HepG2 (cell line): ENCODE results near the gene UBE4A. TPM values are rescaled to one million over a fixed set of nuclear protein-coding genes. Genes with fewer than 3 reads are reported as not detected.

Source experiments
- ATAC-seq: fragments of 200-7000 bp; cut with Tn5 transposase; 3 replicates; pipeline ENCODE4 v1.9.1; 2020; ENCODE audit warnings: mild to moderate bottlenecking, moderate library complexity
- Bru-seq: library from RNA; stranded (reverse); fragments of 400-500 nt; gene quantifications from one replicate; lab custom pipeline; 2021; lab: Mats Ljungman, UMichigan
- BruChase-seq, 2 experiments: library from RNA; stranded (reverse); fragments of 400-500 nt; gene quantifications; one replicate each; lab custom pipeline; 2021; lab: Mats Ljungman, UMichigan
- BruUV-seq: library from RNA; stranded (reverse); fragments of 400-500 nt; replicated peaks from 2 replicates; lab custom pipeline; 2021; lab: Mats Ljungman, UMichigan
- CTCF ChIA-PET: fragments of 300-600 bp; formaldehyde crosslinking; extraction: SDS; loops from one replicate; lab custom pipeline; 2021; ENCODE audit warnings: low total read pairs, inconsistent platforms, low intra/inter-chr PET ratio; lab: Yijun Ruan, JAX
- POLR2A ChIA-PET: fragments of 350-600 bp; sonication (Branson Sonifier 250); formaldehyde crosslinking; loops from one replicate; lab custom pipeline; 2020; ENCODE audit warnings: antibody characterized with exemption, inconsistent platforms; lab: Yijun Ruan, JAX
- DNase-seq: peaks from one replicate; pipeline ENCODE4 v3.0.0-alpha.2; 2015; ENCODE audit warnings: low spot score
- FAIRE-seq: peaks from 3 replicates; lab custom pipeline; 2011; peaks lifted over from hg19 to GRCh38; lab: Jason Lieb, UNC
- H2AFZ ChIP-seq: one replicate; pipeline ENCODE4 v1.6.1; 2011; ENCODE audit warnings: low read length, inconsistent platforms
- H3K27ac ChIP-seq: fragments of 300-600 bp; 3 replicates; pipeline ENCODE4 v1.8.0; 2011; ENCODE audit warnings: mixed run types, mild to moderate bottlenecking, mixed read lengths, low read length, inconsistent platforms; ENCODE audit not compliant: insufficient read depth; ENCODE audit errors: extremely low read length
- H3K27me3 ChIP-seq, 2 experiments: fragments of 200-600 bp in 1 of 2; 2 replicates in 1 of 2; 3 replicates in 1 of 2; pipeline versions ENCODE4 v1.6.0 to v1.8.0; 2011; ENCODE audit warnings: low read length in 2 of 2, mild to moderate bottlenecking in 2 of 2, moderate library complexity in 2 of 2, inconsistent platforms in 1 of 2; ENCODE audit not compliant: insufficient read depth in 2 of 2, control insufficient read depth in 1 of 2
- H3K36me3 ChIP-seq, 2 experiments: fragments of 200-600 bp in 1 of 2; replicated peaks in 1 of 2; 2 replicates in 1 of 2; 3 replicates in 1 of 2; pipeline versions ENCODE4 v1.5.1 to v1.8.0; 2011; ENCODE audit warnings: low read length in 2 of 2, inconsistent platforms in 1 of 2; ENCODE audit not compliant: insufficient read depth in 2 of 2, control insufficient read depth in 1 of 2
- H3K4me1 ChIP-seq: 2 replicates; pipeline ENCODE4 v1.5.1; 2012; ENCODE audit warnings: low read length, inconsistent platforms; ENCODE audit not compliant: insufficient read depth
- H3K4me2 ChIP-seq: 2 replicates; pipeline ENCODE4 v1.6.0; 2011; ENCODE audit warnings: low read depth, low read length, inconsistent platforms
- H3K4me3 ChIP-seq, 3 experiments: fragments of 200-600 bp in 1 of 3; sonication (generic), shearing (Covaris generic) in 1 of 3; replicated peaks in 1 of 3; 2 replicates each; pipeline ENCODE4 v1.5.1; 2011 to 2016; ENCODE audit warnings: low read length in 3 of 3, inconsistent platforms in 2 of 3, low read depth in 2 of 3, mild to moderate bottlenecking in 2 of 3, control low read depth in 1 of 3, mixed read lengths in 1 of 3; ENCODE audit not compliant: insufficient read depth in 1 of 3
- H3K79me2 ChIP-seq: one replicate; pipeline ENCODE4 v1.6.1; 2011; ENCODE audit warnings: low read length, inconsistent platforms; ENCODE audit not compliant: insufficient read depth
- H3K9ac ChIP-seq: 2 replicates; pipeline ENCODE4 v1.6.0; 2011; ENCODE audit warnings: mild to moderate bottlenecking, low read depth, low read length, inconsistent platforms; ENCODE audit not compliant: insufficient read depth
- H3K9me3 ChIP-seq: 2 replicates; pipeline ENCODE4 v1.5.1; 2012; ENCODE audit warnings: mild to moderate bottlenecking, low read length
- H4K20me1 ChIP-seq: 2 replicates; pipeline ENCODE4 v1.6.0; 2011; ENCODE audit warnings: inconsistent platforms, mild to moderate bottlenecking, low read length, moderate library complexity; ENCODE audit not compliant: insufficient read depth
- FIP1L1 ChIP-seq: fragments of 200-400 bp; formaldehyde crosslinking; IDR thresholded peaks from 2 replicates; pipeline ENCODE4 v1.6.1; 2018; ENCODE audit warnings: low read depth, mild to moderate bottlenecking, low read length, moderate library complexity, borderline replicate concordance; ENCODE audit not compliant: insufficient read depth
- FOXO1 ChIP-seq: sonication (generic); formaldehyde crosslinking; IDR thresholded peaks from 2 replicates; pipeline ENCODE4 v1.4.0; 2020; ENCODE audit warnings: missing genetic modification reagents
- HES4 ChIP-seq: sonication (generic); formaldehyde crosslinking; IDR thresholded peaks from 2 replicates; pipeline ENCODE4 v1.9.0; 2021; ENCODE audit warnings: mild to moderate bottlenecking, missing genetic modification reagents, borderline replicate concordance
- HMGXB4 ChIP-seq, 2 experiments: sonication (generic) in 1 of 2; formaldehyde crosslinking in 1 of 2; IDR thresholded peaks; 2 replicates each; pipeline versions ENCODE4 v1.4.0 to v1.6.1; 2018 to 2020; ENCODE audit warnings: missing genetic modification reagents in 2 of 2, borderline replicate concordance in 1 of 2, low read depth in 1 of 2, mild to moderate bottlenecking in 1 of 2, missing biosample characterization in 1 of 2
- MATR3 ChIP-seq: sonication (generic); formaldehyde crosslinking; IDR thresholded peaks from 2 replicates; pipeline ENCODE4 v1.4.0; 2020; ENCODE audit warnings: missing genetic modification reagents
- SMAD1 ChIP-seq: sonication (generic); formaldehyde crosslinking; IDR thresholded peaks from 2 replicates; pipeline ENCODE4 v1.4.0; 2020; ENCODE audit warnings: missing genetic modification reagents, low read depth, mild to moderate bottlenecking, borderline replicate concordance
- SMYD3 ChIP-seq: sonication (generic); formaldehyde crosslinking; IDR thresholded peaks from 2 replicates; pipeline ENCODE4 v1.8.1; 2023; ENCODE audit warnings: mild to moderate bottlenecking, missing genetic modification reagents
- XRCC5 ChIP-seq: fragments of 200-400 bp; formaldehyde crosslinking; optimal IDR thresholded peaks from 2 replicates; pipeline ENCODE3; 2017; ENCODE audit warnings: mild to moderate bottlenecking, low read length
- ZBTB49 ChIP-seq: sonication (generic); formaldehyde crosslinking; IDR thresholded peaks from 2 replicates; pipeline ENCODE4 v1.4.0; 2020; ENCODE audit warnings: missing genetic modification reagents, borderline replicate concordance
- ZFP36 ChIP-seq: fragments of 150-350 bp; IDR thresholded peaks from 2 replicates; pipeline ENCODE4 v1.6.1; 2018; ENCODE audit warnings: borderline replicate concordance, low read length, low read depth; ENCODE audit not compliant: partially characterized antibody
- ZNF326 ChIP-seq: sonication (generic); formaldehyde crosslinking; IDR thresholded peaks from 2 replicates; pipeline ENCODE4 v1.4.0; 2020; ENCODE audit warnings: missing genetic modification reagents, borderline replicate concordance
- ZNF501 ChIP-seq: sonication (generic); formaldehyde crosslinking; IDR thresholded peaks from 2 replicates; pipeline ENCODE4 v1.5.1; 2020; ENCODE audit warnings: mild to moderate bottlenecking, moderate library complexity, missing genetic modification reagents
- ZNF567 ChIP-seq: sonication (generic); formaldehyde crosslinking; IDR thresholded peaks from 2 replicates; pipeline ENCODE4 v1.8.1; 2023; ENCODE audit warnings: mild to moderate bottlenecking, missing genetic modification reagents, borderline replicate concordance
- WGBS: methylation state at CpG from one replicate; pipeline ENCODE4 v1.1.6; 2017; ENCODE audit warnings: low lambda C conversion rate; 5-methylcytosine and 5-hydroxymethylcytosine counted together
- in situ Hi-C: cut with HindIII; loops from 2 replicates; pipeline ENCODE4 v1.10.0; 2017; ENCODE audit warnings: low pct_unique_long_range_greater_than_20kb; ENCODE audit not compliant: extremely low pct_ligation_motif_present
- intact Hi-C: fragments of 100-400 bp; cut with micrococcal nuclease; formaldehyde crosslinking; loops from one replicate; pipeline ENCODE4 v1.10.0; 2022; ENCODE audit not compliant: unreplicated experiment
- long read RNA-seq, 2 experiments: library from RNA in 1 of 2; library from polyadenylated mRNA in 1 of 2; stranded (forward) in 1 of 2; unstranded in 1 of 2; transcript quantifications; one replicate each; pipeline ENCODE4 v2.0.0, GENCODE V29; 2019 to 2022
- polyA minus RNA-seq, 3 experiments: library from RNA; depleted of rRNA, polyadenylated mRNA; stranded (reverse); fragments of >200 nt; gene quantifications; 2 replicates each; pipeline ENCODE4 v1.2.3, GENCODE V29; 2011; ENCODE audit warnings: low replicate concordance in 1 of 3
- polyA plus RNA-seq, 8 experiments: library from polyadenylated mRNA; depleted of rRNA in 3 of 8; stranded (reverse) in 7 of 8; unstranded in 1 of 8; fragments of >200 nt; fragmentation: Illumina TruSeq in 4 of 8; extraction: Trizol in 4 of 8; gene quantifications; 2 replicates each; pipeline versions ENCODE4 v1.2.1 to v1.2.3, GENCODE V29; 2011 to 2016; ENCODE audit warnings: low read depth in 4 of 8, missing spikeins in 1 of 8, mixed read lengths in 1 of 8; ENCODE audit not compliant: insufficient read depth in 1 of 8
- total RNA-seq, 5 experiments: library from RNA; depleted of rRNA; stranded (reverse); fragments of >200 nt; fragmentation: Illumina TruSeq; extraction: Trizol; gene quantifications; 2 replicates each; pipeline ENCODE4 v1.2.3, GENCODE V29; 2016; ENCODE audit warnings: low read depth in 1 of 5

UBE4A gene
- total RNA-seq (2016; rRNA removed; fragmentation: Illumina TruSeq; extraction: Trizol) (24.8 and 32.7 TPM in 2 replicates), polyA plus RNA-seq (2011; rRNA removed) (14.7 and 15.1 TPM in 2 replicates), polyA minus RNA-seq (2011; rRNA and poly(A)+ RNA removed; ENCODE audit: low replicate concordance) (20.3 and 25.5 TPM in 2 replicates), Bru-seq, nascent RNA (percentile 80 among the genes with signal in this experiment), BruChase-seq, experiment 1, labeled RNA remaining after a 6-hour chase (percentile 93 among the genes with signal in this experiment), BruChase-seq, experiment 2, labeled RNA remaining after a 2-hour chase (percentile 90 among the genes with signal in this experiment)
- total RNA-seq (2016; cell fraction: cytosol; rRNA removed; fragmentation: Illumina TruSeq; extraction: Trizol; ENCODE audit: low read depth) = 9.0 and 10.7 TPM in 2 replicates
- 24.4 and 32.2 TPM in 2 replicates for total RNA-seq (2016; cell fraction: insoluble cytoplasmic fraction; rRNA removed; fragmentation: Illumina TruSeq; extraction: Trizol)
- 8.6 and 10.2 TPM in 2 replicates for total RNA-seq (2016; cell fraction: membrane; rRNA removed; fragmentation: Illumina TruSeq; extraction: Trizol)
- total RNA-seq (2016; cell fraction: nucleus; rRNA removed; fragmentation: Illumina TruSeq; extraction: Trizol) = 51.5 and 55.7 TPM in 2 replicates
- polyA plus RNA-seq (2011; cell fraction: cytosol; rRNA removed) = 6.3 and 10.9 TPM in 2 replicates
- 22.7 and 27.7 TPM in 2 replicates for polyA plus RNA-seq (2011; cell fraction: nucleus; rRNA removed)
- 14.2 and 17.5 TPM in 2 replicates for polyA plus RNA-seq (2012)
- polyA plus RNA-seq (2016; cell fraction: cytosol; fragmentation: Illumina TruSeq; extraction: Trizol; ENCODE audit: low read depth) = 10.2 and 10.9 TPM in 2 replicates
- 14.3 and 15.0 TPM in 2 replicates for polyA plus RNA-seq (2016; cell fraction: insoluble cytoplasmic fraction; fragmentation: Illumina TruSeq; extraction: Trizol; ENCODE audit: low read depth)
- polyA plus RNA-seq (2016; cell fraction: membrane; fragmentation: Illumina TruSeq; extraction: Trizol; ENCODE audit: low read depth) = 2.3 and 3.4 TPM in 2 replicates
- polyA plus RNA-seq (2016; cell fraction: nucleus; fragmentation: Illumina TruSeq; extraction: Trizol; ENCODE audit: insufficient read depth, low read depth) = 56.7 and 57.0 TPM in 2 replicates
- polyA minus RNA-seq (2011; cell fraction: cytosol; rRNA and poly(A)+ RNA removed) = 21.0 and 25.3 TPM in 2 replicates
- 25.1 and 32.6 TPM in 2 replicates for polyA minus RNA-seq (2011; cell fraction: nucleus; rRNA and poly(A)+ RNA removed)
- long read RNA-seq, experiment 1, partial matches to known transcripts = 9 of 23 reads
- long read RNA-seq, experiment 1, other reads (novel, unspliced or antisense) = 14 of 23 reads
- long read RNA-seq, experiment 2, partial matches to known transcripts = 5 of 37 reads
- long read RNA-seq, experiment 2, other reads (novel, unspliced or antisense) = 32 of 37 reads

GRCh38 chr11:118359295-118359958 lies at the start of gene UBE4A:
UBE4A (plus strand) TSS chr11:118359600; CDS start chr11:118365081, 5,481 bp downstream.
- ChIA-PET POLR2A (interaction anchor here (0.7 to 1.1 kb wide), 3 partner anchors 38 to 164 kb away, joined by 3 to 5 read pairs (median 3); partner anchors contain the start of gene MPZL3), CTCF (no interaction called here)
- in situ Hi-C loops = loop anchor here (10.0 kb wide), 1 partner anchor 165 kb away; no protein-coding TSS in a partner anchor
- no peaks in the 10 kb centered on the region for H3K9me3 ChIP-seq
- H2AFZ ChIP-seq = peak within 1 kb of the TSS; percentile 95
- H3K27me3 ChIP-seq = no peaks in the 10 kb centered on the region; a peak in 1 of 5 replicates
- peak within 1 kb of the TSS; percentile 74 for H3K27ac ChIP-seq
- peak within 1 kb of the TSS; percentile 72 to 89 (median 89) for H3K4me3 ChIP-seq
- H3K4me2 ChIP-seq = peak within 1 kb of the TSS; percentile 92
- H4K20me1 ChIP-seq = no peaks in the 10 kb centered on the region
- H3K4me1 ChIP-seq = peaks cover 29% of the 10 kb centered on the region
- intact Hi-C loops = no loop called here
- BruUV-seq = no TSS peak
- peaks cover 0 to 3% of the 10 kb centered on the region in 2 experiments; a peak in 3 of 5 replicates for H3K36me3 ChIP-seq
- peak; percentile 88 for DNase-seq
- 14% methylated on average over 17 of the region's 33 CpGs for WGBS
- peak; percentile 95 for ATAC-seq
- H3K9ac ChIP-seq = peak within 1 kb of the TSS; percentile 93
- peaks cover 41% of the 10 kb centered on the region for H3K79me2 ChIP-seq
- FAIRE-seq = peak; percentile 86
- TF ChIP-seq MATR3 (CRISPR knock-in tag) (no peak), ZNF567 (CRISPR knock-in tag) (no peak), ZBTB49 (CRISPR knock-in tag) (no peak), FIP1L1 (no peak), ZNF501 (CRISPR knock-in tag) (peak; percentile 86), ZNF326 (no peak), HES4 (CRISPR knock-in tag) (0 out of 2 replicates have a peak, but pooled peaks have one; percentile 25), SMAD1 (CRISPR knock-in tag) (no peak), HMGXB4 (CRISPR knock-in tag; IDR thresholded peaks at IDR 0.05; ENCODE audit: borderline replicate concordance in 1 of 2, low read depth in 1 of 2) (peak; percentile 56 to 82; a peak in 2 of 4 replicates), FOXO1 (CRISPR knock-in tag) (0 out of 2 replicates have a peak, but pooled peaks have one; percentile 45), ZFP36 (no peak), XRCC5 (no peak), SMYD3 (CRISPR knock-in tag) (peak; percentile 75; the same call in 1 of the 2 replicates)
